Measurements from ENCODE around the gene TMEM266.

- no peak for TF ChIP-seq CTCF (IDR thresholded peaks at IDR 0.05)
- no peak for TF ChIP-seq POLR2A (IDR thresholded peaks at IDR 0.05)
- TF ChIP-seq POLR2AphosphoS5 (IDR thresholded peaks at IDR 0.05), result no peak
These were observed 116.3 kb downstream of the TMEM266 start for GRCh38 chr15:76176059-76176458.

All from upper lobe of left lung (tissue), 4 donors.